Mesendoderm (in vitro differentiated cells): ENCODE data around the gene NOLC1.

Experiments
- DNase-seq: peaks from one replicate; pipeline ENCODE4 v3.0.0; 2013
- H2AK5ac ChIP-seq: 2 replicates; pipeline ENCODE4 v1.6.1; 2013; ENCODE audit warnings: low read length, inconsistent platforms
- H2BK120ac ChIP-seq: 2 replicates; pipeline ENCODE4 v1.6.1; 2013; ENCODE audit warnings: low read depth, mild to moderate bottlenecking, low read length, moderate library complexity, mixed read lengths
- H2BK15ac ChIP-seq: replicated peaks from 2 replicates; pipeline ENCODE4 v1.6.1; 2013; ENCODE audit warnings: low read depth, mild to moderate bottlenecking, moderate library complexity
- H2BK5ac ChIP-seq: 2 replicates; pipeline ENCODE4 v1.6.1; 2013; ENCODE audit warnings: low read length, inconsistent platforms
- H3K18ac ChIP-seq: 2 replicates; pipeline ENCODE4 v1.6.1; 2013; ENCODE audit warnings: mild to moderate bottlenecking, low read length, mixed read lengths
- H3K23ac ChIP-seq: one replicate; pipeline ENCODE4 v1.6.1; 2013; ENCODE audit warnings: low read length
- H3K27ac ChIP-seq: 2 replicates; pipeline ENCODE4 v1.5.1; 2013; ENCODE audit warnings: low read depth, mild to moderate bottlenecking, inconsistent platforms, low read length, moderate library complexity
- H3K27me3 ChIP-seq: 2 replicates; pipeline ENCODE4 v1.6.1; 2013; ENCODE audit warnings: low read length, control low read depth, mild to moderate bottlenecking, inconsistent platforms; ENCODE audit not compliant: insufficient read depth, poor library complexity
- H3K36me3 ChIP-seq: 2 replicates; pipeline ENCODE4 v1.6.1; 2013; ENCODE audit warnings: low read length, inconsistent platforms; ENCODE audit not compliant: control insufficient read depth, insufficient read depth
- H3K4ac ChIP-seq: one replicate; pipeline ENCODE4 v1.6.1; 2013; ENCODE audit warnings: low read depth, mild to moderate bottlenecking, low read length, moderate library complexity
- H3K4me1 ChIP-seq: 2 replicates; pipeline ENCODE4 v1.6.1; 2013; ENCODE audit warnings: low read depth, low read length, inconsistent platforms; ENCODE audit not compliant: control insufficient read depth
- H3K4me2 ChIP-seq: 2 replicates; pipeline ENCODE4 v1.6.1; 2013; ENCODE audit warnings: low read length
- H3K4me3 ChIP-seq: 2 replicates; pipeline ENCODE4 v1.5.1; 2013; ENCODE audit warnings: mild to moderate bottlenecking, low read length
- H3K56ac ChIP-seq: one replicate; pipeline ENCODE4 v1.6.1; 2013; ENCODE audit warnings: low read length
- H3K79me1 ChIP-seq: 2 replicates; pipeline ENCODE4 v1.6.1; 2013; ENCODE audit warnings: low read length, inconsistent platforms
- H3K79me2 ChIP-seq: 2 replicates; pipeline ENCODE4 v1.6.1; 2013; ENCODE audit warnings: mild to moderate bottlenecking, low read length; ENCODE audit not compliant: control insufficient read depth, insufficient read depth
- H3K9ac ChIP-seq: 2 replicates; pipeline ENCODE4 v1.6.1; 2013; ENCODE audit warnings: low read length, inconsistent platforms
- H4K5ac ChIP-seq: one replicate; pipeline ENCODE4 v1.6.1; 2013; ENCODE audit warnings: low read length
- H4K8ac ChIP-seq: one replicate; pipeline ENCODE4 v1.6.1; 2013; ENCODE audit warnings: low read depth, mild to moderate bottlenecking, control low read depth, low read length, moderate library complexity
- WGBS: extraction: QIAGEN DNeasy Blood & Tissue Kit; methylation state at CpG from one replicate; pipeline ENCODE4 v1.1.7; 2013; ENCODE audit warnings: low lambda C conversion rate, missing lambda C conversion rate; ENCODE audit not compliant: insufficient coverage; ENCODE audit errors: extremely low coverage; 5-methylcytosine and 5-hydroxymethylcytosine counted together

NOLC1 gene

DNA sequence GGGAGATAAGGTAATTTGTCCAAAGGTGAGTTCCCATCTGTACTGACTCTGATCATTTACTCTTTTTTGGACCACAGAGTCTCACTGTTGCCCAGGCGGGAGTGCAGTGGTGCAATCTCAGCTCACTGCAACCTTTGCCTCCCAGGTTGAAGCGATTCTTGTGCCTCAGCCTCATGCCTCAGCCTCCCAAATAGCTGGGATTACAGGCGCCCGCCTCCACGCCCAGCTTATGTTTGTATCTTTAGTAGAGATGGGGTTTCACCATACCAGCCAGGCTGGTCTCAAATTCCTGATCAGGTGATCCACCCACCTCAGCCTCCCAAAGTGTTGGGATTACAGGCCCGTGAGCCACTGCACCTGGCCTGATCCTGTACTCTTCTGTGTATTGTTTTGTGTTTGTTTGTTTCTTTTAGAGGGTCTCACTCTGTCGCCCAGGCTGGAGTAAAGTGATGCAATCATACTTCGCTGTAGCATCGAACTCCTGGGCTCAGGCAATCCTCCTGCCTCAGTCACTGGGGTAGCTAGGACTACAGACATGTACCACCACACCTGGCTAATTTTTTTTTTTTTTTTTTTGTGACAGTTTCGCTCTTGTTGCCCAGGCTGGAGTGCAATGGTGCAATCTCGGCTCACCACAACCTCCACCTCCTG is 2.4 kb downstream of the NOLC1 start:
- Histone ChIP-seq H2AK5ac (no peak overlapping the region), H2BK5ac (no peak overlapping the region), H3K27ac (no peak overlapping the region), H3K4me1 (peaks cover 4% of the 10 kb centered on the region), H3K4ac (no peak overlapping the region), H4K8ac (no peak overlapping the region), H3K36me3 (peaks cover 16% of the 10 kb centered on the region), H3K18ac (no peak overlapping the region), H3K23ac (no peak overlapping the region), H4K5ac (no peak overlapping the region), H3K79me1 (peaks cover 4% of the 10 kb centered on the region), H3K4me2 (no peak overlapping the region), H2BK120ac (no peak overlapping the region), H3K4me3 (no peak overlapping the region), H3K27me3 (no peaks in the 10 kb centered on the region), H2BK15ac (no peak overlapping the region), H3K56ac (no peak overlapping the region), H3K79me2 (peaks cover 51% of the 10 kb centered on the region), H3K9ac (no peak overlapping the region)
- no CpG with 5 or more reads among the region's 11 CpGs for WGBS
- DNase-seq = no peak

DNA sequence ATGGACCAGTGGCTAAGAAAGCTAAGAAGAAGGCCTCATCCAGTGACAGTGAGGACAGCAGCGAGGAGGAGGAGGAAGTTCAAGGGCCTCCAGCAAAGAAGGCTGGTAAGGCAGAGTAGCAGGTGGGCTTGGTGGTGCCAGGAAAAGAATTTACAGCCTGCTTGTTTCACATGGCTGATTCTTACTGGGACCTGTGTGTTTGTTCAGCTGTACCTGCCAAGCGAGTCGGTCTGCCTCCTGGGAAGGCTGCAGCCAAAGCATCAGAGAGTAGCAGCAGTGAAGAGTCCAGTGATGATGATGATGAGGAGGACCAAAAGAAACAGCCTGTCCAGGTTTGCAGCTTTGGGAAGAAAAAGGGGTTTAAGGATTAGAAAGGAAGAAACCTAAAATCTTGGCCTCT is 5.0 kb downstream of the NOLC1 start:
- H2AK5ac ChIP-seq = no peak overlapping the region
- no peak overlapping the region for H2BK5ac ChIP-seq
- no peak overlapping the region for H3K4ac ChIP-seq

DNA sequence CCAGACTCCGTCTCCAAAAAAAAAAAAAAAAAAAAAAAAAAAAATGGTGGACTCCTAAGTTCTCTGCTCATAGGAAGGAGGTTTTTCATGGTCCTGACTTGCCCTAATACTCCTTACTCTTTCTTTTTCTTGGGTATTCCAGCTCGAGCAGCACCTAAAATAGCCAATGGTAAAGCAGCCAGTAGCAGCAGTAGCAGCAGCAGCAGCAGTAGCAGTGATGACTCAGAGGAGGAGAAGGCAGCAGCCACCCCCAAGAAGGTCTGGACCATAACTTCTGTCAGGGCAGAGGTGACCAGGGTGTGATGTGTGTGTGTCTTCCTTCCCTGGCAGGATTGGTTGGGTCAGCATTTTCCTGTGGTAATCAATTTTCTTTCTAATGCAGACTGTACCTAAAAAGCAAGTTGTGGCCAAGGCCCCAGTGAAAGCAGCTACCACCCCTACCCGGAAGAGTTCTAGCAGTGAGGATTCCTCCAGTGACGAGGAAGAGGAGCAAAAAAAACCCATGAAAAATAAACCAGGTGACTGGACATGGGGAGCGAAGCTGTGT is 6.9 kb downstream of the NOLC1 start:
- Histone ChIP-seq H3K27me3 (no peaks in the 10 kb centered on the region), H3K27ac (no peak overlapping the region), H3K36me3 (peaks cover 41% of the 10 kb centered on the region), H2BK5ac (no peak overlapping the region), H3K4me1 (no peaks in the 10 kb centered on the region), H4K5ac (no peak overlapping the region), H3K79me2 (peaks cover 32% of the 10 kb centered on the region), H2AK5ac (no peak overlapping the region), H2BK15ac (no peak overlapping the region), H4K8ac (no peak overlapping the region), H2BK120ac (no peak overlapping the region), H3K4me3 (no peak overlapping the region), H3K9ac (no peak overlapping the region), H3K56ac (no peak overlapping the region), H3K79me1 (peaks cover 11% of the 10 kb centered on the region), H3K4ac (no peak overlapping the region), H3K4me2 (no peak overlapping the region), H3K18ac (no peak overlapping the region), H3K23ac (no peak overlapping the region)
- no CpG with 5 or more reads among the region's 5 CpGs for WGBS
- DNase-seq = no peak

More for the DNA sequence above, 5.0 kb downstream of the NOLC1 start:
- H3K27me3 ChIP-seq = no peaks in the 10 kb centered on the region
- H4K5ac ChIP-seq = no peak overlapping the region
- no CpG with 5 or more reads among the region's 3 CpGs for WGBS
- H3K18ac ChIP-seq = no peak overlapping the region
- H3K56ac ChIP-seq = no peak overlapping the region
- no peak overlapping the region for H2BK15ac ChIP-seq
- no peak overlapping the region for H3K9ac ChIP-seq
- H3K23ac ChIP-seq = no peak overlapping the region
- no peak overlapping the region for H2BK120ac ChIP-seq
- no peak overlapping the region for H3K4me3 ChIP-seq
- no peak for DNase-seq
- no peaks in the 10 kb centered on the region for H3K4me1 ChIP-seq
- peaks cover 11% of the 10 kb centered on the region for H3K79me1 ChIP-seq
- peaks cover 51% of the 10 kb centered on the region for H3K79me2 ChIP-seq
- no peak overlapping the region for H4K8ac ChIP-seq
- no peak overlapping the region for H3K4me2 ChIP-seq
- no peak overlapping the region for H3K27ac ChIP-seq
- H3K36me3 ChIP-seq = peaks cover 40% of the 10 kb centered on the region

DNA sequence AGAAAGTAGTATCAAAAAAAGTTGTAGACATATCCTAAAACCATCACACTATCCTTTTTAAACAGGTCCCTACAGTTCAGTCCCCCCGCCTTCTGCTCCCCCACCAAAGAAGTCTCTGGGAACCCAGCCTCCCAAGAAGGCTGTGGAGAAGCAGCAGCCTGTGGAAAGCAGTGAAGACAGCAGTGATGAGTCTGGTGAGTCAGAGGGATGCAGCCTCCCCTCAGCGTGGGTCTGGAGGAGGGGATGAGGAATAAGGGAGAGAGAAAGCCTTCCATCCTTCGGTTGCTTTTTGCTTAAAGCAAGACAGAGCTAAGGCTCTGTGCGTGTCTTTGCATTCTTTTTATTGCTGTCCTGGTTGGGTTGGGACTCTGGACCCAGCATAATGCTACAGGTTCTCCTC is 7.6 kb downstream of the NOLC1 start:
- H3K79me2 ChIP-seq = peaks cover 25% of the 10 kb centered on the region
- no peak overlapping the region for H3K4ac ChIP-seq
- DNase-seq = no peak
- H3K36me3 ChIP-seq = peaks cover 41% of the 10 kb centered on the region
- H3K27me3 ChIP-seq = no peaks in the 10 kb centered on the region
- H3K79me1 ChIP-seq = peaks cover 11% of the 10 kb centered on the region
- no peak overlapping the region for H2AK5ac ChIP-seq
- H3K4me2 ChIP-seq = no peak overlapping the region
- H3K4me3 ChIP-seq = no peak overlapping the region
- H4K8ac ChIP-seq = no peak overlapping the region
- H3K4me1 ChIP-seq = no peaks in the 10 kb centered on the region
- no peak overlapping the region for H3K18ac ChIP-seq
- no peak overlapping the region for H4K5ac ChIP-seq
- no peak overlapping the region for H3K27ac ChIP-seq
- no peak overlapping the region for H3K23ac ChIP-seq
- H3K56ac ChIP-seq = no peak overlapping the region
- no peak overlapping the region for H3K9ac ChIP-seq
- no CpG with 5 or more reads among the region's 4 CpGs for WGBS
- no peak overlapping the region for H2BK15ac ChIP-seq
- no peak overlapping the region for H2BK5ac ChIP-seq
- no peak overlapping the region for H2BK120ac ChIP-seq

DNA sequence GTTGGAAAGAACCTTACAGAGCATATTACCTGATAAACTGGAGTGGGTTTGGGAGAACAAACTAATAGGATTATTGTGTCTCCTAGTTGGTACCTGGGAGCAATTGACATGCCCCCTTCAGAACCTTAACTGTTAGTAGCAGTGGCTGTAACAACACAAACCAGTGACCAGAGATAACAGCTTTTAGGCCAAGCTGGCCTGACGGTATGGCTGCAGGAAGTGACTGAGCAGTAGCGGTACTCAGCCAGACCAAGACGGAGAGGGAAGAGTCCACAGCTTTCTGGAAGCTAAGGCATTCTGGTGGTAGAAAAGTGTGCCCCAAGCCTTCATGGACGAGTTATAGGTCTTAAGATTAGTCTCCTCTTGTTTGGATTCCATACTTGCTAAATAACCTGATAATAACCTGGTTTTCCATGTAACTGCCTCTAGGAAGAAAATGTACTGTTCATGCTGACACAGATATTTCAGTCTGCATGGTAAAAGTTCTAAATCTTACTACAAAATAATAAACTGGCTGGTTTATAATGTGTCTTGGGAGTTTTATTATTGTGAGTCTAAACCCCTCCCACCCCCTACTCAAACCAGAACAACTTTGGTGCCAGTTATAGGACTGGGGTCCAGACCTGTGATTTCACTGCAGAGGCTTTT is 11.3 kb downstream of the NOLC1 start:
- no peak overlapping the region for H3K18ac ChIP-seq
- H2BK5ac ChIP-seq = no peak overlapping the region
- H3K4me1 ChIP-seq = no peaks in the 10 kb centered on the region
- H2BK15ac ChIP-seq = no peak overlapping the region
- H3K79me1 ChIP-seq = peaks cover 7% of the 10 kb centered on the region
- H4K8ac ChIP-seq = no peak overlapping the region
- H3K4me3 ChIP-seq = no peak overlapping the region
- H3K9ac ChIP-seq = no peak overlapping the region
- H2AK5ac ChIP-seq = no peak overlapping the region
- H3K27ac ChIP-seq = no peak overlapping the region
- H3K4me2 ChIP-seq = no peak overlapping the region
- no peaks in the 10 kb centered on the region for H3K27me3 ChIP-seq
- H3K36me3 ChIP-seq = peaks cover 32% of the 10 kb centered on the region
- no peak overlapping the region for H3K23ac ChIP-seq
- H3K79me2 ChIP-seq = no peaks in the 10 kb centered on the region
- H2BK120ac ChIP-seq = no peak overlapping the region
- DNase-seq = no peak
- no peak overlapping the region for H4K5ac ChIP-seq
- no peak overlapping the region for H3K56ac ChIP-seq
- no peak overlapping the region for H3K4ac ChIP-seq
- no CpG with 5 or more reads among the region's 4 CpGs for WGBS
